Left colon (tissue), 2 donors: ENCODE measurements around the gene TSSK3. TPM values are rescaled to one million over a fixed set of nuclear protein-coding genes. Genes with fewer than 3 reads are reported as not detected.
A peak's percentile ranks its signal among the peaks of the same experiment; 100 is the strongest.

ENCODE experiments used
- ATAC-seq: fragments of 200-7000 bp; cut with Tn5 transposase; one replicate; pipeline ENCODE4 v1.9.1; 2020; ENCODE audit warnings: mild to moderate bottlenecking, moderate library complexity
- DNase-seq, 2 donors: peaks; one replicate each; pipeline ENCODE4 v3.0.0-alpha.2; 2020
- intact Hi-C, 2 donors: fragments of 100-400 bp; cut with DNase I in 1 of 2; cut with micrococcal nuclease in 1 of 2; formaldehyde crosslinking; loops; one replicate each; pipeline versions ENCODE4 v1.11.2 to v1.14.0; 2022; cut with DNase I, micrococcal nuclease
- total RNA-seq, 2 donors: library from RNA; stranded (reverse); fragmentation: NEBNext Ultra II Directional; extraction: Animal tissue kit (Norgen Biotek cat#: 25700); gene quantifications; one replicate each; pipeline ENCODE4 v1.2.1, GENCODE V29; 2021
- donor health status: DM: no; HTN: no; CAD: no.
- donor health status: DM: yes; HTN: yes; CAD: no.

Gene TSSK3
- total RNA-seq, 2 donors from 2014 or later, result 1.2 to 1.9 TPM

DNA sequence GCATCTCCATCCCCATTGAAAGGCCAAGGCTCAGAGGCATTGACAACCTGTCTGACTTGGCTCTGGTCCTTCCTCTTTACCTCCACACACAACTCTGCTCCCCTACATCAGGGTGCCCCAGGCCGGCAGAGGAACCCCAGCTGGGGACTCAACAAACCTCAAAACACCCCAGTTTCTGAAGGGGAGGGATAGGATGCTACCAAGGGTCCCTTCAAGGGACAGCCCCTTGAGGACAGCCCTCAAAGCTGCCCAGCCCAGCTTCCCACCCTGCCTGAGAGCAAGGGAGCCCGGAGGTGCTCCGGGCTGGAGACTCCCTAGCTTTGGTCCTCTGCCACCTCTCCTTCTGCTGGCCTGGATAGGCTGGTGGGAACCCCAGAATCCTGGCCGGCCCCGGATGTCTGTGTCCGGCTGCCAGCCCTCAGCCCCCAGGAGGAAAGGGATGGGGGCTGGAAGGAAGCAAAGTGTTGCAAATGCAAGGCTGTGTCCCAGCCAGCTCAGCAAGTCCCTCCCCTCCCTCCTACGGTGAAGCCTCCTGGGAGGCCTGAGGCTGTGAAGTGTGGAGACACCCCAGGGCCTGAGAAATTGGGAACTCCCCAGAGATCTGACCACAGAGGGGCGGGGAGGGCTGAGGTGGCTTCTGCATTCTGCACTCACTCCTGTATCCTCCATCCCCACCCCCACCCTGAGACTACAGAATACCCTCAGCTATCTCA, 25.2 kb upstream of the TSSK3 start:
- ATAC-seq, result no peak
- peak; percentile 45 to 61 for DNase-seq
- intact Hi-C loops, result no loop called here

DNA sequence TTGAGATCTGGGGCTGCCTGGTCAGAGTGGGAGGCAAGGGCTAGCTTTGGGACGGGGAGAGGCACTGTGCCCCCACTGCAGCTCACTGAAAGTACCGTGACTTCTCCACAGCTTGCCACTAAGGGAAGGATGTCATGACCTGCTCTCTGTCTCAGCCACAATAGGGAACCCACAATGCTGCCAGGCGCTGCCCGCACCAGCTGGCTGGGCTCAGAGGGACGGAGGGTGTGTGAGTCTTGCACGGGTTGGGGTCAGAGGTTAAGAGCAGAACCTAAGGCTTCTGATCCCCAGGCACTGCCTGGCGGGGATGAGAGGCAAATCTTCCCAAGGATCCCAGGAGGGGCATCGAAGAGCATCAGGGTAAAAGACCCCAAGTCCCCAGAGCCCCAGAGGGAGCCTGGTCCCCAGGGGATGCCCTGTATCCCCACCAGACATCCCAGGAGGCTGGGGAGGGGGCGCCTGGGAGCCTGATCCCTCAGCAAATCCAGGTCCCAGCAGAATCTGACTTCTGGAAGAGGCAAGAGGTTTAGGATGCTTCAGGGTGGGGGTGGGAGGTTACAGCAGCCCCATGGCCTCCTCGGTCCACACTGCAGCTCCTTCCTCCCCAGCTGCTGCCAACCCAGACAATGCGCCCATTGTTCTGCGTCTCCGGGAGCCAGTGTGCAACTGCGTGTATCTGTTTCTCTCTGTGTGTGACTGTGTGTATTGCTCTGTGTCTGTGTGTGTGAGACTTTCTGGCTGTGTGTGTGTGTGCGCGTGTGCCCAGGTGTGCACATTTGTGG, 24.3 kb upstream of the TSSK3 start:
- intact Hi-C loops, result no loop called here
- ATAC-seq (peak; percentile 59), DNase-seq (peak; percentile 58 to 64)

GRCh38 chr1:32338637-32339145, 23.6 kb upstream of the TSSK3 start:
- ATAC-seq (peak; percentile 39), DNase-seq (peak in 1 of 2 donors; percentile 55)
- intact Hi-C loops, result no loop called here

GRCh38 chr1:32339363-32339978, 22.9 kb upstream of the TSSK3 start:
- intact Hi-C loops, result no loop called here
- DNase-seq, result no peak
- no peak for ATAC-seq

GRCh38 chr1:32341186-32341757, 21.1 kb upstream of the TSSK3 start:
- no peak for DNase-seq
- intact Hi-C loops, result no loop called here
- no peak for ATAC-seq

DNA sequence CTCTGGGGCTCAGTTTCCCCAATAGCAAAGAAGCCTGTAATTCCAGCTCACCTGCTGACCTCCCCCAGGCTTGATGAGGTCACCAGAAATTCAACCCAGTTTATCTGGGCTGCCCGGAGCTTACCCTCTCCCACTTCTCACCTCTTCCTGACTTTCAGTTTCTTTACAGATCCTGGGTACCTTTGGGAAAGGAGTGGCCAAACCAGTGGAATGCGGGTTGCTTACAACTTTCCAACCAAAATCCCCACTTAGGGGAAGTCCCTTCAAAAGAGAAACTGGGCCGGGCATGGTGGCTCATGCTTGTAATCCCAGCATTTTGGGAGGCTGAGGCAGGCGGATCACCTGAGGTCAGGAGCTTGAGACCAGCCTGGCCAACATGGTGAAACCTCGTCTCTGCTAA, 20.4 kb upstream of the TSSK3 start:
- intact Hi-C loops, result no loop called here
- no peak for DNase-seq
- no peak for ATAC-seq

DNA sequence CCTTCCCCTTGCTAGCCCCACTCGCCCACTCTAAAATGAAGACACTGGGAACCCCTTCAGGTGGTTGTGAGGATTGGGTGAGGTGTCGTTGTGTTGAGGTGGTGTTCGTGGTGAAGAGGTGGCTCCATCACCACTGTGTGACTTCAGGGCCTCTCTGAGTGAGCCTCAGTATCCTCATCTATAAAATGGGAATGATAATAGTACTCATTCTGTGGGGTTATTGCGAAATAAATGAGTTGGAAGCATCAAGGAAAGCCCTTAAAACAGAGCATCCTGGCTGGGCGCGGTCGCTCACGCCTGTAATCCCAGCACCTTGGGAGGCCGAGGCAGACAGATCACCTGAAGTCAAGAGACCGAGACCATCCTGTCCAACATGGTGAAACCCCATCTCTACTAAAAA, 19.6 kb upstream of the TSSK3 start:
- DNase-seq (no peak), ATAC-seq (no peak)
- intact Hi-C loops, result no loop called here

DNA sequence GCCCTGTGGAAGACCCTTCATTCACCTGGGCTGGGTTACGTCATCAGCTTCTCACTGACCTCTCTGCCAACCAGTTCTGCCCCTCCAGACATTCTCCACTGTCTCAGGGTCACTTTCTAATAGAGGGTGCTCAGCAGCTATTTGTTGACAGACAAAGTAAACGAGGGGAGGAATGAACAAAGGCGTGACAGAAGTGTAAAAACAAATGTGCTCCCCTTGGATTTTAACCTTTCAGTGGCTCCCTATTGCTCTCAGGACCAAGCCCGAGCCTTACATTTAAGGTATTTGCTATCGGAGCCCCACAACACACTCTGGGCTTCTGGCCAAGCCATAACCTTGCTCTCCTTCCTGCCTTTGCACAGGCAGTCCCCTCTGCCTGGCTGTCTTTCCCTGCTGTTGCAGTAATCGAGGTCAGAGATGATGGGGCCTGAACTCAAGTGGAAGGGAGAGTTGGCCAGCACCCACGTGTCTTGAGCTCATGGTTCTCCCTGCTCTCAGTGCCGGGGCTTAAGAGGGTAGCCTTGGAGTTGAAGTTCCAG, 17.0 kb upstream of the TSSK3 start:
- intact Hi-C loops, result no loop called here
- ATAC-seq (peak; percentile 59), DNase-seq (peak in 1 of 2 donors; percentile 43)

DNA sequence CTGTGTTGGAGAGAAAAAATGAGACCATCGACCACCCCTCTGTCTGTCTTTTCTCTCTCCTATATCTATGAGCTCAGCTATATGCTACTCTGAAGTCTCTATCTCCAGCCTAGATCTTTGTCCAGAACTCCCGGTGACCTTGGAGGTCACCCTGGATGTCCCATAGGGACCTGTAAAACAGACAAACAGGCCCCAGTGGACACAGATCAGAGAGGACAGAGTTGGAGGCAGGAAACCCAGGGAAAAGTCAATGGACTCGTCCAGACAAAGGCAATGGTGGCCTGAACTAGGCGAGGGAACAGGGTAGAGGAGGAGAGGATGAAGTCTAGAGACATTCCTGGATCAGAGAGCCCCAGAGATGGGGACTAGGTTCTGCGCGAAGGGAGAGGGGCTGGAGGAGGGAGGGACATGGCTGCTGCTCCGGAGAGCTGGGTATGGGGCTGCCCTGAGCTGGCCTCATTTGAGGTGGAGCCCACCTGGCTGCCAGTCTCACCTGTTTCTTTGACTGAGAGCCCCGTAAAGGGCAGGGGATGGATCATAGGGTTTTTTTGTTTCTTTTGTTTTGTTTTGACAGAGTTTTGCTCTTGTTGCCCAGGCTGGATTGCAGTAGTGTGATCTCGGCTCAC, 15.7 kb upstream of the TSSK3 start:
- intact Hi-C loops, result no loop called here
- DNase-seq, result no peak
- ATAC-seq, result no peak

GRCh38 chr1:32349211-32349708, 13.1 kb upstream of the TSSK3 start:
- ATAC-seq (no peak), DNase-seq (no peak)
- intact Hi-C loops, result no loop called here

DNA sequence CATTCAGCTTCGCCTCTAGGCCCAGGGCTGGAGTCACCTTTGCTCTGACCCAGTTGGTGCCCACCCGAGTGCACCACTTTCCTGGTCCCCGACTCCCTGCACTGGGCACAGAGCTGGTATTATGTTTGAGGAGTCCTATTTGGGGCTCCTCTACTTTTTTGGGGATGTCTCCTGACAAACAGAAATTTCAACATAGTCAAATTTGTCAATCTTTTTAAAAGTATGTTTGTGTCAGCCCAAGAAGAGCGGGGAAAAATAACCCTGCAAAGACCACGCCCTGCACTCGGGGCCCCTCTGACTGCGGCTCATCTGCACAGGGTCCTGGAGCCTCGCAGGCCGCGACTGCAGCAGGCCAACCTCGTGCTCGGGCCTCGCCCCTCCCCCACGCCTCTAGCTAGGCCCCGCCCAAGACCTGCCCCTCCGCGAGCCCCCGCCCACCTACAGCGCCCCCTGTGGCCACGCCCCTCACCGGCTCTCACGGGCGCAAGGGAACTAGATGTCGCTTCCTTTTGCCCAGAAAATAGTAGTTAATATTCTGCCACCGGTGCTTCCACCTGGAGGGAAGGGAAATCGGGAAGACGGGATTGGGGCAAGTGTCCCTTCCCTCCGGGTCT, 11.4 kb upstream of the TSSK3 start:
- peak; percentile 73 for ATAC-seq
- intact Hi-C loops, result no loop called here
- peak; percentile 77 to 90 for DNase-seq

DNA sequence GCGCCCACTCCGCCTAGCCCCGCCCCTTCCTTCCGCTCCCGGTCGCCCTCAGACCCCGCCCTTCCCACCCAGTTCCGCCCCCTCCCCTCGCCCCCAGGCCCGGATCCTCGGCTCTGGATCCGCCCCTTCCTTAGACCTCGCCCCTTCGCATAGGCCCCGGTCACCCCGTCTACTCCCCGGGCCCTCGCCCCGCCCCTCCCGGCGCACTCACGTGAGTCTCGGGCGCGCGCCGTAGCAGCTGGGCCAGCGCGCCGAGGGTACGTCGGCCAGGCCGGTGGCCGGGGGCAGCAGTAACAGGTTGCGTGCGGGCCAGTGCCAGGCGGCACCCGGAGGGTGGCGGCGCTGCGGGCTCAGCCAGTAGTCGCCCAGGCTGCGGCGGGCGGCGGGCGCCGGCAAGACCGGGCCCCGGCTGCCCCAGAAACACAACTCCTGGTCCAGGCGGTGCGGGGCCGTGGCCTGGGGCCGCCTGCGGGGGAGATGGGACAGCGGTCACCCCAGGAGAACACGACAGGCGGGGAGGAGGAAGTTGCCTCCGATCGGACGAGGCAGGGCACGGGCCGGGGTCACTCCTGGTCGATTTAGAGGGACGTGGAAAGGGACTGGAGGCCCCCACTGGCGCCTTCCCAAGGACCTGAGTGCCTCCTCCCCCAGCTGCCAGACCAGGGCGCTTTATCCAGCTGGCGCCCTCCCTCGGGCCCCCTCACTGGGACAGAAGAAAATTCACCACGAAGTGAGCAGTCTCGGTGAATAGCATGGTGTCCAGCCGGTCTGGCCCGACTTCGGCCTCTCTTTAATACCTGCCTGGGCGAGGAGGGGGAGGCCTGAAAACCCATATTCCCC, 10.7 kb upstream of the TSSK3 start:
- peak; percentile 95 for DNase-seq
- ATAC-seq, result peak; percentile 93
- intact Hi-C loops, result no loop called here

GRCh38 chr1:32352239-32352745, 10.0 kb upstream of the TSSK3 start:
- intact Hi-C loops, result no loop called here
- DNase-seq (no peak), ATAC-seq (no peak)

- intact Hi-C loops, result no loop called here
- no peak for DNase-seq
- no peak for ATAC-seq
These were observed 9.4 kb upstream of the TSSK3 start for GRCh38 chr1:32352831-32353383.

- no peak for ATAC-seq
- no peak for DNase-seq
- intact Hi-C loops, result no loop called here
These were observed 8.9 kb upstream of the TSSK3 start for GRCh38 chr1:32353431-32353830.

- DNase-seq, result no peak
- ATAC-seq, result no peak
- intact Hi-C loops, result no loop called here
These were observed 8.3 kb upstream of the TSSK3 start for GRCh38 chr1:32353886-32354570.
